HepG2 (cell line): ENCODE results near the gene ENGASE. TPM values are rescaled to one million over a fixed set of nuclear protein-coding genes. Genes with fewer than 3 reads are reported as not detected.

Experiments used
- CEBPB ChIP-seq: IDR thresholded peaks from 2 replicates; pipeline ENCODE4 v1.6.1; 2011; ENCODE audit warnings: low read depth, low read length, improper control_type of control experiment, borderline replicate concordance
- CEBPZ ChIP-seq: IDR thresholded peaks from 2 replicates; pipeline ENCODE4 v1.6.1; 2012; ENCODE audit warnings: low read length, improper control_type of control experiment
- DNMT1 ChIP-seq: sonication (generic); formaldehyde crosslinking; IDR thresholded peaks from 2 replicates; pipeline ENCODE4 v1.5.1; 2020; ENCODE audit warnings: mild to moderate bottlenecking, missing genetic modification reagents
- GMEB2 ChIP-seq: IDR thresholded peaks from 2 replicates; pipeline ENCODE4 v1.6.1; 2016; ENCODE audit warnings: missing biosample characterization, missing genetic modification reagents, low read depth
- HNF1B ChIP-seq: sonication (generic); formaldehyde crosslinking; IDR thresholded peaks from 2 replicates; pipeline ENCODE4 v1.5.1; 2020; ENCODE audit warnings: mild to moderate bottlenecking, moderate library complexity, missing genetic modification reagents
- LBX2 ChIP-seq: sonication (generic); formaldehyde crosslinking; IDR thresholded peaks from 2 replicates; pipeline ENCODE4 v1.5.0; 2020; ENCODE audit warnings: missing genetic modification reagents, mild to moderate bottlenecking, borderline replicate concordance
- PRPF4 ChIP-seq: fragments of 200-400 bp; formaldehyde crosslinking; IDR thresholded peaks from 2 replicates; pipeline ENCODE4 v1.6.1; 2016; ENCODE audit warnings: low read length, low read depth; ENCODE audit not compliant: poor library complexity, severe bottlenecking
- RBM22 ChIP-seq: fragments of 200-400 bp; formaldehyde crosslinking; optimal IDR thresholded peaks from 2 replicates; pipeline ENCODE3; 2017; ENCODE audit warnings: mild to moderate bottlenecking, low read length, moderate library complexity
- SOX5 ChIP-seq: IDR thresholded peaks from 2 replicates; pipeline ENCODE4 v1.6.1; 2016; ENCODE audit warnings: borderline replicate concordance
- YEATS4 ChIP-seq: sonication (generic); formaldehyde crosslinking; IDR thresholded peaks from 2 replicates; pipeline ENCODE4 v1.4.0; 2020; ENCODE audit warnings: missing genetic modification reagents, borderline replicate concordance
- ZNF343 ChIP-seq: sonication (generic); formaldehyde crosslinking; IDR thresholded peaks from 2 replicates; pipeline ENCODE4 v1.4.0; 2020; ENCODE audit warnings: mild to moderate bottlenecking, missing genetic modification reagents
- ZNF431 ChIP-seq: sonication (generic); formaldehyde crosslinking; IDR thresholded peaks from 2 replicates; pipeline ENCODE4 v1.9.0; 2022; ENCODE audit warnings: missing genetic modification reagents, low read depth, mild to moderate bottlenecking, borderline replicate concordance
- ZNF589 ChIP-seq: sonication (generic); formaldehyde crosslinking; conservative IDR thresholded peaks from 2 replicates; pipeline ENCODE4 v1.8.0; 2022; ENCODE audit warnings: mild to moderate bottlenecking, moderate library complexity, missing genetic modification reagents
- ZNF747 ChIP-seq: sonication (generic); formaldehyde crosslinking; IDR thresholded peaks from 2 replicates; pipeline ENCODE4 v1.8.1; 2023; ENCODE audit warnings: missing genetic modification reagents, mild to moderate bottlenecking, borderline replicate concordance
- polyA plus RNA-seq, 8 experiments: library from polyadenylated mRNA; depleted of rRNA in 3 of 8; stranded (reverse) in 7 of 8; unstranded in 1 of 8; fragments of >200 nt; fragmentation: Illumina TruSeq in 4 of 8; extraction: Trizol in 4 of 8; gene quantifications; 2 replicates each; pipeline versions ENCODE4 v1.2.1 to v1.2.3, GENCODE V29; 2011 to 2016; ENCODE audit warnings: low read depth in 4 of 8, missing spikeins in 1 of 8, mixed read lengths in 1 of 8; ENCODE audit not compliant: insufficient read depth in 1 of 8
- total RNA-seq, 5 experiments: library from RNA; depleted of rRNA; stranded (reverse); fragments of >200 nt; fragmentation: Illumina TruSeq; extraction: Trizol; gene quantifications; 2 replicates each; pipeline ENCODE4 v1.2.3, GENCODE V29; 2016; ENCODE audit warnings: low read depth in 1 of 5
- TF ChIP-seq, protein P1 (sequence below): sonication (generic); formaldehyde crosslinking; IDR thresholded peaks from 2 replicates; pipeline ENCODE4 v1.8.0; 2022; ENCODE audit warnings: missing genetic modification reagents, mild to moderate bottlenecking, moderate library complexity, borderline replicate concordance
- TF ChIP-seq, protein P2 (sequence below): sonication (generic); formaldehyde crosslinking; IDR thresholded peaks from 2 replicates; pipeline ENCODE4 v1.4.0; 2020; ENCODE audit warnings: missing genetic modification reagents

Gene ENGASE
- total and polyA plus RNA-seq, 2 of the 13 experiments (the other 11 are each of a cell fraction or from before 2014, with no cell fraction given): 10.6 to 18.1 TPM

- TF ChIP-seq CEBPZ (no peak), RBM22 (no peak), LBX2 (CRISPR knock-in tag) (no peak), DNMT1 (CRISPR knock-in tag) (no peak), ZNF343 (CRISPR knock-in tag) (0 out of 2 replicates have a peak, but pooled peaks have one; percentile 57), CEBPB (no peak), ZNF431 (CRISPR knock-in tag) (peak; percentile 42; the same call in 1 of the 2 replicates), PRPF4 (no peak), YEATS4 (CRISPR knock-in tag) (peak; percentile 85; the same call in 1 of the 2 replicates), ZNF747 (CRISPR knock-in tag) (no peak; the same call in 1 of the 2 replicates), SOX5 (peak; percentile 85; the same call in 1 of the 2 replicates), HNF1B (CRISPR knock-in tag) (peak; percentile 80), GMEB2 (CRISPR knock-in tag) (0 out of 2 replicates have a peak, but pooled peaks have one; percentile 13), ZNF589 (no peak)
- TF ChIP-seq, protein P1, sequence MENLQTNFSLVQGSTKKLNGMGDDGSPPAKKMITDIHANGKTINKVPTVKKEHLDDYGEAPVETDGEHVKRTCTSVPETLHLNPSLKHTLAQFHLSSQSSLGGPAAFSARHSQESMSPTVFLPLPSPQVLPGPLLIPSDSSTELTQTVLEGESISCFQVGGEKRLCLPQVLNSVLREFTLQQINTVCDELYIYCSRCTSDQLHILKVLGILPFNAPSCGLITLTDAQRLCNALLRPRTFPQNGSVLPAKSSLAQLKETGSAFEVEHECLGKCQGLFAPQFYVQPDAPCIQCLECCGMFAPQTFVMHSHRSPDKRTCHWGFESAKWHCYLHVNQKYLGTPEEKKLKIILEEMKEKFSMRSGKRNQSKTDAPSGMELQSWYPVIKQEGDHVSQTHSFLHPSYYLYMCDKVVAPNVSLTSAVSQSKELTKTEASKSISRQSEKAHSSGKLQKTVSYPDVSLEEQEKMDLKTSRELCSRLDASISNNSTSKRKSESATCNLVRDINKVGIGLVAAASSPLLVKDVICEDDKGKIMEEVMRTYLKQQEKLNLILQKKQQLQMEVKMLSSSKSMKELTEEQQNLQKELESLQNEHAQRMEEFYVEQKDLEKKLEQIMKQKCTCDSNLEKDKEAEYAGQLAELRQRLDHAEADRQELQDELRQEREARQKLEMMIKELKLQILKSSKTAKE (CRISPR knock-in tag): peak; percentile 63; the same call in 1 of the 2 replicates
- TF ChIP-seq, protein P2, sequence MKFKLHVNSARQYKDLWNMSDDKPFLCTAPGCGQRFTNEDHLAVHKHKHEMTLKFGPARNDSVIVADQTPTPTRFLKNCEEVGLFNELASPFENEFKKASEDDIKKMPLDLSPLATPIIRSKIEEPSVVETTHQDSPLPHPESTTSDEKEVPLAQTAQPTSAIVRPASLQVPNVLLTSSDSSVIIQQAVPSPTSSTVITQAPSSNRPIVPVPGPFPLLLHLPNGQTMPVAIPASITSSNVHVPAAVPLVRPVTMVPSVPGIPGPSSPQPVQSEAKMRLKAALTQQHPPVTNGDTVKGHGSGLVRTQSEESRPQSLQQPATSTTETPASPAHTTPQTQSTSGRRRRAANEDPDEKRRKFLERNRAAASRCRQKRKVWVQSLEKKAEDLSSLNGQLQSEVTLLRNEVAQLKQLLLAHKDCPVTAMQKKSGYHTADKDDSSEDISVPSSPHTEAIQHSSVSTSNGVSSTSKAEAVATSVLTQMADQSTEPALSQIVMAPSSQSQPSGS: peak; percentile 94
Observed at GRCh38 chr17:79026376-79027273, 48.0 kb upstream of the ENGASE start (continued).
